H1 (cell line): ENCODE data around the gene MACIR.

ENCODE experiments used
- ASH2L ChIP-seq: fragments of 200-600, 300-600 bp; sonication (generic); IDR thresholded peaks from one replicate; pipeline ENCODE4 v1.7.1; 2017; ENCODE audit warnings: low read length
- CREB1 ChIP-seq: IDR thresholded peaks from 2 replicates; pipeline ENCODE4 v1.6.1; 2012; ENCODE audit warnings: inconsistent platforms
- JUN ChIP-seq: IDR thresholded peaks from 2 replicates; pipeline ENCODE4 v1.6.1; 2011; ENCODE audit warnings: low read depth, mild to moderate bottlenecking, improper control_type of control experiment, low read length
- NRF1 ChIP-seq: IDR thresholded peaks from 2 replicates; pipeline ENCODE4 v1.6.1; 2011; ENCODE audit warnings: mild to moderate bottlenecking, low read depth, low read length, improper control_type of control experiment
- PHF8 ChIP-seq: fragments of 200-600 bp; sonication (generic); conservative IDR thresholded peaks from 2 replicates; pipeline ENCODE4 v1.7.1; 2012; ENCODE audit warnings: low read depth, mild to moderate bottlenecking, inconsistent platforms, low read length, moderate library complexity

GRCh38 chr5:103293719-103294118 is 35.2 kb downstream of the MACIR start:
- TF ChIP-seq NRF1 = no peak
- TF ChIP-seq ASH2L = no peak
- no peak for TF ChIP-seq PHF8
- TF ChIP-seq CREB1 = no peak
- no peak for TF ChIP-seq JUN
